Naive thymus-derived CD8-positive, alpha-beta T cell (primary cell): ENCODE data around the gene BCO1. TPM values are rescaled to one million over a fixed set of nuclear protein-coding genes. Genes with fewer than 3 reads are reported as not detected.

ENCODE experiments used
- ATAC-seq, 2 donors: fragments of 150-1000 bp; cut with Tn5 transposase in 1 of 2; sonication (Bioruptor Pico), chemical (Tn5 transposase) in 1 of 2; 1 replicate in 1 of 2; 2 replicates in 1 of 2; pipeline ENCODE4 v1.10.0; 2021; ENCODE audit warnings: mild to moderate bottlenecking in 2 of 2, moderate library complexity in 2 of 2
- POLR2A ChIA-PET: fragments of 350-600 bp; sonication (Branson Sonifier 250); formaldehyde crosslinking; loops from one replicate; lab custom pipeline; 2021; ENCODE audit warnings: antibody characterized with exemption; lab: Charles Lee
- DNase-seq, 10 donors: peaks; one replicate each; pipeline versions ENCODE4 v3.0.0 to v3.0.0-alpha.2; 2020 to 2022
- H3K27ac Mint-ChIP-seq, 10 donors: one replicate each; pipeline ENCODE4 v1.8.0; 2020 to 2022; ENCODE audit warnings: mild to moderate bottlenecking in 10 of 10, mixed read lengths in 10 of 10, moderate library complexity in 4 of 10, inconsistent platforms in 1 of 10
- H3K27me3 Mint-ChIP-seq, 5 donors: one replicate each; pipeline ENCODE4 v1.8.0; 2021 to 2022; ENCODE audit warnings: mixed read lengths in 5 of 5
- H3K36me3 Mint-ChIP-seq, 3 donors: one replicate each; pipeline ENCODE4 v1.8.0; 2020 to 2022; ENCODE audit warnings: mixed read lengths in 3 of 3, mild to moderate bottlenecking in 2 of 3, inconsistent platforms in 1 of 3
- H3K4me1 Mint-ChIP-seq, 4 donors: one replicate each; pipeline ENCODE4 v1.8.0; 2021 to 2022; ENCODE audit warnings: mixed read lengths in 4 of 4
- H3K4me3 Mint-ChIP-seq, 10 donors: one replicate each; pipeline ENCODE4 v1.8.0; 2020 to 2022; ENCODE audit warnings: mild to moderate bottlenecking in 10 of 10, mixed read lengths in 10 of 10, moderate library complexity in 6 of 10, inconsistent platforms in 1 of 10
- H3K9me3 Mint-ChIP-seq, 9 donors: one replicate each; pipeline ENCODE4 v1.8.0; 2020 to 2022; ENCODE audit warnings: mixed read lengths in 9 of 9, mild to moderate bottlenecking in 3 of 9, inconsistent platforms in 1 of 9, moderate library complexity in 1 of 9
- polyA plus RNA-seq, 3 donors: library from polyadenylated mRNA; unstranded; fragments of 300-500 nt; fragmentation: Illumina TruSeq; gene quantifications; one replicate each; pipeline ENCODE4 v1.2.3, GENCODE V29; 2021
- total RNA-seq, 8 experiments: library from RNA in 2 of 8; stranded (reverse) in 2 of 8; gene quantifications; one replicate each; pipeline ENCODE4 v1.2.3 and lab custom pipeline; 2021 to 2026

BCO1 gene
- total and polyA plus RNA-seq, 5 experiments from 2014 or later = not detected

DNA sequence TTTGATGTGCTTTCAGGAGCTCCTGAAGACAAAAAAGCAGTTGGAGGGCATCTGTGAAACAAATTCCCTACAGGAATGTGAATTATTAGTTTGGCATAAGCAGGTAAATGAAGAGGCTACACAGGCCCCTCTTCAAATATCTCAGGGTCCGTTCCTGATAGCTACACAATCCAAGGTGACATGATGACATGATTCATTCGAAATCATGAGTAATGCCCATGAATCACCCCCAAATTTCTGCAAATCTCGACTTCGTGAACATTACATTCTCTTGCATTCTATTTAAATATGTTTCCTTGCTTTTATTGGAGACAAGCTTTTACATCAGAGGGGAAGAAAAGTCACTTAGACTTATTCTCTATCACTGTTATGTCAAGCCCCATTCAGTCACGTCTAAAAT, 98.6 kb downstream of the BCO1 start:
- Mint-ChIP-seq H3K36me3 (peaks cover 8 to 26% (median 15%) of the 10 kb centered on the region in 3 donors), H3K9me3 (peaks cover 0 to 14% (median 0%) of the 10 kb centered on the region in 9 donors), H3K27ac (no peak overlapping the region), H3K4me3 (no peak overlapping the region), H3K4me1 (peaks cover 0 to 10% (median under 1%) of the 10 kb centered on the region in 4 donors), H3K27me3 (no peaks in the 10 kb centered on the region)
- POLR2A ChIA-PET = no interaction called here
- no peak for ATAC-seq
- DNase-seq = no peak

Other genes with a start within 250 kb of the BCO1 start
- gene CMC2, start 231.8 kb upstream of the BCO1 start, total RNA-seq = 10 to 100 TPM; 21.1 to 25.0 TPM
- gene CMC2, start 231.8 kb upstream of the BCO1 start, polyA plus RNA-seq = 10 to 100 TPM; 78.2 to 84.6 (median 80.2) TPM
- 1 to 10 TPM; 1.4 to 4.0 TPM for gene CENPN, start 231.5 kb upstream of the BCO1 start, total RNA-seq
- gene CENPN, start 231.5 kb upstream of the BCO1 start, polyA plus RNA-seq = 1 to 10 TPM; 1.7 to 4.5 (median 3.0) TPM
- gene ATMIN, start 202.8 kb upstream of the BCO1 start, total RNA-seq = 10 to 100 TPM; 40.5 to 48.1 TPM
- gene ATMIN, start 202.8 kb upstream of the BCO1 start, polyA plus RNA-seq = 10 to 100 TPM; 21.6 to 41.4 (median 27.7) TPM
- gene C16orf46, start 161.5 kb upstream of the BCO1 start, total RNA-seq = under 1 TPM in 1 of 2 experiments, not detected in 1; 0.55 TPM
- gene C16orf46, start 161.5 kb upstream of the BCO1 start, polyA plus RNA-seq = under 1 TPM; 0.14 to 0.23 (median 0.16) TPM
- 10 to 100 TPM in 1 of 2 experiments, 1 to 10 TPM in 1; 6.5 to 11.9 TPM for gene GCSH, start 142.3 kb upstream of the BCO1 start, total RNA-seq
- 10 to 100 TPM; 13.5 to 15.8 (median 14.4) TPM for gene GCSH, start 142.3 kb upstream of the BCO1 start, polyA plus RNA-seq
- gene GAN, start 76.3 kb downstream of the BCO1 start, total RNA-seq = 10 to 100 TPM; 11.3 to 12.0 TPM
- gene GAN, start 76.3 kb downstream of the BCO1 start, polyA plus RNA-seq = 1 to 10 TPM; 2.1 to 2.5 (median 2.2) TPM
- 10 to 100 TPM; 38.8 to 41.5 TPM for gene CMIP, start 206.1 kb downstream of the BCO1 start, total RNA-seq
- 1 to 10 TPM in 1 of 3 donors, under 1 TPM in 2; 0.31 to 1.3 (median 0.65) TPM for gene CMIP, start 206.1 kb downstream of the BCO1 start, polyA plus RNA-seq